IMR-90 (cell line): ENCODE results near the gene KCNQ1. TPM values are rescaled to one million over a fixed set of nuclear protein-coding genes. Genes with fewer than 3 reads are reported as not detected.

Source experiments
- ATAC-seq: fragments of 200-7000 bp; cut with Tn5 transposase; 2 replicates; pipeline ENCODE4 v1.9.1; 2020; ENCODE audit warnings: low read depth, mild to moderate bottlenecking, moderate library complexity
- BruUV-seq: library from RNA; stranded (reverse); fragments of 400-500 nt; replicated peaks from 2 replicates; lab custom pipeline; 2021; lab: Mats Ljungman, UMichigan
- CTCF ChIA-PET: fragments of 300-600 bp; formaldehyde crosslinking; extraction: SDS; loops from one replicate; lab custom pipeline; 2021; ENCODE audit warnings: antibody characterized with exemption; lab: Yijun Ruan, JAX
- POLR2A ChIA-PET: fragments of 300-600 bp; sonication (Branson Sonifier 250); formaldehyde crosslinking; loops from one replicate; lab custom pipeline; 2022; ENCODE audit warnings: antibody characterized with exemption; ENCODE audit not compliant: unreplicated experiment; lab: Charles Lee
- DNase-seq: peaks from one replicate; pipeline ENCODE4 v3.0.0; 2013
- H2AFZ ChIP-seq: replicated peaks from 2 replicates; pipeline ENCODE3; 2013; ENCODE audit warnings: low read length, mild to moderate bottlenecking; ENCODE audit not compliant: poor library complexity
- H2AK5ac ChIP-seq: 2 replicates; pipeline ENCODE4 v1.6.1; 2013; ENCODE audit warnings: low read depth, low read length, inconsistent platforms
- H2AK9ac ChIP-seq: replicated peaks from 2 replicates; pipeline ENCODE3; 2013; ENCODE audit warnings: mild to moderate bottlenecking, low read depth, low read length, moderate library complexity; ENCODE audit not compliant: poor library complexity
- H2BK120ac ChIP-seq: 2 replicates; pipeline ENCODE4 v1.6.1; 2013; ENCODE audit warnings: low read depth, low read length, inconsistent platforms
- H2BK15ac ChIP-seq: 3 replicates; pipeline ENCODE4 v1.6.1; 2013; ENCODE audit warnings: low read depth, low read length, inconsistent platforms
- H2BK20ac ChIP-seq: 2 replicates; pipeline ENCODE4 v1.6.1; 2013; ENCODE audit warnings: low read depth, mild to moderate bottlenecking, inconsistent platforms, low read length, moderate library complexity
- H2BK5ac ChIP-seq: 2 replicates; pipeline ENCODE4 v1.6.1; 2013; ENCODE audit warnings: mild to moderate bottlenecking, low read depth, low read length, inconsistent platforms; ENCODE audit not compliant: poor library complexity, severe bottlenecking
- H3K14ac ChIP-seq: replicated peaks from 2 replicates; pipeline ENCODE4 v1.6.1; 2013; ENCODE audit warnings: low read depth, low read length, inconsistent platforms
- H3K18ac ChIP-seq: 2 replicates; pipeline ENCODE4 v1.6.1; 2013; ENCODE audit warnings: low read depth, low read length, control low read depth
- H3K23ac ChIP-seq: 2 replicates; pipeline ENCODE4 v1.6.1; 2013; ENCODE audit warnings: low read depth, low read length, inconsistent platforms
- H3K27ac ChIP-seq: 2 replicates; pipeline ENCODE4 v1.5.1; 2013; ENCODE audit warnings: mild to moderate bottlenecking, control low read depth, low read length; ENCODE audit not compliant: insufficient read depth
- H3K27me3 ChIP-seq: 2 replicates; pipeline ENCODE4 v1.6.1; 2013; ENCODE audit warnings: low read length; ENCODE audit not compliant: control insufficient read depth, insufficient read depth
- H3K36me3 ChIP-seq: 2 replicates; pipeline ENCODE4 v1.6.1; 2013; ENCODE audit warnings: low read length, mixed read lengths; ENCODE audit not compliant: control insufficient read depth, insufficient read depth
- H3K4ac ChIP-seq: 2 replicates; pipeline ENCODE4 v1.6.1; 2013; ENCODE audit warnings: low read depth, low read length, inconsistent platforms
- H3K4me1 ChIP-seq: 2 replicates; pipeline ENCODE4 v1.6.1; 2013; ENCODE audit warnings: low read length, mixed read lengths; ENCODE audit not compliant: control insufficient read depth, insufficient read depth
- H3K4me2 ChIP-seq: 2 replicates; pipeline ENCODE4 v1.6.1; 2013; ENCODE audit warnings: low read depth, mild to moderate bottlenecking, control low read depth, low read length, moderate library complexity
- H3K4me3 ChIP-seq: 2 replicates; pipeline ENCODE4 v1.5.1; 2013; ENCODE audit warnings: low read depth, mild to moderate bottlenecking, control low read depth, low read length, moderate library complexity; ENCODE audit not compliant: insufficient read depth
- H3K56ac ChIP-seq: 2 replicates; pipeline ENCODE4 v1.6.1; 2013; ENCODE audit warnings: low read length, inconsistent platforms; ENCODE audit not compliant: insufficient read depth; ENCODE audit errors: extremely low read depth
- H3K79me1 ChIP-seq, 2 experiments: 2 replicates each; pipeline ENCODE4 v1.6.1; 2013; ENCODE audit warnings: low read length in 2 of 2, inconsistent platforms in 1 of 2, low read depth in 1 of 2
- H3K9ac ChIP-seq: 2 replicates; pipeline ENCODE4 v1.6.1; 2013; ENCODE audit warnings: low read depth, low read length, control low read depth
- H3K9me1 ChIP-seq: 2 replicates; pipeline ENCODE4 v1.6.1; 2013; ENCODE audit warnings: low read length, inconsistent platforms; ENCODE audit not compliant: insufficient read depth
- H3K9me3 ChIP-seq: 2 replicates; pipeline ENCODE4 v1.6.1; 2013; ENCODE audit warnings: low read length; ENCODE audit not compliant: control insufficient read depth, insufficient read depth
- H4K20me1 ChIP-seq: 2 replicates; pipeline ENCODE4 v1.6.1; 2013; ENCODE audit warnings: low read length, inconsistent platforms; ENCODE audit not compliant: insufficient read depth
- H4K5ac ChIP-seq: 2 replicates; pipeline ENCODE4 v1.6.1; 2013; ENCODE audit warnings: mild to moderate bottlenecking, low read depth, low read length, control low read depth
- H4K8ac ChIP-seq, 2 experiments: 2 replicates each; pipeline ENCODE4 v1.6.1; 2013; ENCODE audit warnings: low read depth in 2 of 2, low read length in 2 of 2, control low read depth in 1 of 2, inconsistent platforms in 1 of 2
- H4K91ac ChIP-seq: 2 replicates; pipeline ENCODE4 v1.6.1; 2013; ENCODE audit warnings: low read depth, low read length, inconsistent platforms; ENCODE audit not compliant: insufficient read depth
- BHLHE40 ChIP-seq: fragments of 150-350 bp; IDR thresholded peaks from 2 replicates; pipeline ENCODE4 v1.6.1; 2016; ENCODE audit warnings: mild to moderate bottlenecking, low read depth, low read length
- CEBPB ChIP-seq: IDR thresholded peaks from 2 replicates; pipeline ENCODE4 v1.6.1; 2012; ENCODE audit warnings: low read depth, low read length, improper control_type of control experiment
- CHD1 ChIP-seq: IDR thresholded peaks from 2 replicates; pipeline ENCODE4 v1.6.1; 2012; ENCODE audit warnings: low read depth, low read length, improper control_type of control experiment
- CTCF ChIP-seq: conservative IDR thresholded peaks from 2 replicates; pipeline ENCODE4 v1.5.1; 2012; ENCODE audit warnings: mild to moderate bottlenecking, low read depth, low read length, improper control_type of control experiment
- ELK1 ChIP-seq: fragments of 150-350 bp; IDR thresholded peaks from 2 replicates; pipeline ENCODE4 v1.6.1; 2016; ENCODE audit warnings: low read depth, mild to moderate bottlenecking, low read length, moderate library complexity, borderline replicate concordance
- FOS ChIP-seq: fragments of 150-350 bp; IDR thresholded peaks from 2 replicates; pipeline ENCODE4 v1.6.1; 2016; ENCODE audit warnings: low read depth, low read length
- MAFK ChIP-seq: IDR thresholded peaks from 2 replicates; pipeline ENCODE4 v1.6.1; 2012; ENCODE audit warnings: low read depth, low read length, improper control_type of control experiment
- MAZ ChIP-seq: IDR thresholded peaks from 2 replicates; pipeline ENCODE4 v1.6.1; 2012; ENCODE audit warnings: low read depth, mild to moderate bottlenecking, low read length, improper control_type of control experiment, moderate library complexity, borderline replicate concordance
- MXI1 ChIP-seq: IDR thresholded peaks from 2 replicates; pipeline ENCODE4 v1.6.1; 2012; ENCODE audit warnings: low read depth, mild to moderate bottlenecking, low read length, moderate library complexity, borderline replicate concordance
- NFE2L2 ChIP-seq: fragments of 150-350 bp; IDR thresholded peaks from 2 replicates; pipeline ENCODE4 v1.6.1; 2016; ENCODE audit warnings: low read depth, mild to moderate bottlenecking, low read length
- POLR2A ChIP-seq: IDR thresholded peaks from 2 replicates; pipeline ENCODE4 v1.6.1; 2012; ENCODE audit warnings: mild to moderate bottlenecking, low read depth, low read length
- RAD21 ChIP-seq: IDR thresholded peaks from 2 replicates; pipeline ENCODE4 v1.6.1; 2012; ENCODE audit warnings: low read length, improper control_type of control experiment
- RCOR1 ChIP-seq: IDR thresholded peaks from 2 replicates; pipeline ENCODE4 v1.6.1; 2012; ENCODE audit warnings: mild to moderate bottlenecking, low read length, improper control_type of control experiment; ENCODE audit not compliant: insufficient replicate concordance
- RFX5 ChIP-seq: IDR thresholded peaks from 2 replicates; pipeline ENCODE4 v1.8.0; 2012; ENCODE audit warnings: low read depth, mild to moderate bottlenecking, low read length, moderate library complexity
- SMC3 ChIP-seq: fragments of 150-350 bp; IDR thresholded peaks from 2 replicates; pipeline ENCODE4 v1.6.1; 2016; ENCODE audit warnings: low read depth, mild to moderate bottlenecking, antibody characterized with exemption, low read length, moderate library complexity
- WGBS, 2 experiments: methylation state at CpG; one replicate each; pipeline versions ENCODE4 v1.1.5 to v1.1.7; 2013; ENCODE audit warnings: missing lambda C conversion rate in 2 of 2; ENCODE audit not compliant: insufficient read length in 1 of 2; ENCODE audit errors: extremely low coverage in 2 of 2; 5-methylcytosine and 5-hydroxymethylcytosine counted together
- dilution Hi-C: fragments of 300-500 bp; cut with HindIII; formaldehyde crosslinking; loops from one replicate; pipeline ENCODE4 v1.14.3; 2018; ENCODE audit warnings: low sequenced_read_pairs; ENCODE audit not compliant: unreplicated experiment
- in situ Hi-C: fragments of 300-500 bp; cut with MboI; formaldehyde crosslinking; loops from 3 replicates; pipeline ENCODE4 v1.14.3; 2019; ENCODE audit warnings: low sequenced_read_pairs, inconsistent platforms, mixed read lengths
- intact Hi-C: fragments of 100-400 bp; cut with micrococcal nuclease; formaldehyde crosslinking; loops from 2 replicates; pipeline ENCODE4 v1.10.0; 2022
- polyA plus RNA-seq, 3 experiments: library from polyadenylated mRNA; depleted of rRNA; stranded (reverse); fragments of >200 nt; gene quantifications; 2 replicates each; pipeline ENCODE4 v1.2.3, GENCODE V29; 2012; ENCODE audit warnings: low replicate concordance in 1 of 3
- total RNA-seq: library from RNA; depleted of rRNA; stranded (reverse); fragments of >200 nt; gene quantifications from 2 replicates; pipeline ENCODE4 v1.2.3, GENCODE V29; 2012
- TF ChIP-seq, protein P1 (sequence below): fragments of 150-350 bp; IDR thresholded peaks from 2 replicates; pipeline ENCODE4 v1.6.1; 2017; ENCODE audit warnings: mild to moderate bottlenecking, antibody characterized with exemption, low read length, low read depth

Gene KCNQ1
- total and polyA plus RNA-seq, 2 of the 4 experiments (the other 2 are of a cell fraction) = 0.07 TPM; not detected in 1

DNA sequence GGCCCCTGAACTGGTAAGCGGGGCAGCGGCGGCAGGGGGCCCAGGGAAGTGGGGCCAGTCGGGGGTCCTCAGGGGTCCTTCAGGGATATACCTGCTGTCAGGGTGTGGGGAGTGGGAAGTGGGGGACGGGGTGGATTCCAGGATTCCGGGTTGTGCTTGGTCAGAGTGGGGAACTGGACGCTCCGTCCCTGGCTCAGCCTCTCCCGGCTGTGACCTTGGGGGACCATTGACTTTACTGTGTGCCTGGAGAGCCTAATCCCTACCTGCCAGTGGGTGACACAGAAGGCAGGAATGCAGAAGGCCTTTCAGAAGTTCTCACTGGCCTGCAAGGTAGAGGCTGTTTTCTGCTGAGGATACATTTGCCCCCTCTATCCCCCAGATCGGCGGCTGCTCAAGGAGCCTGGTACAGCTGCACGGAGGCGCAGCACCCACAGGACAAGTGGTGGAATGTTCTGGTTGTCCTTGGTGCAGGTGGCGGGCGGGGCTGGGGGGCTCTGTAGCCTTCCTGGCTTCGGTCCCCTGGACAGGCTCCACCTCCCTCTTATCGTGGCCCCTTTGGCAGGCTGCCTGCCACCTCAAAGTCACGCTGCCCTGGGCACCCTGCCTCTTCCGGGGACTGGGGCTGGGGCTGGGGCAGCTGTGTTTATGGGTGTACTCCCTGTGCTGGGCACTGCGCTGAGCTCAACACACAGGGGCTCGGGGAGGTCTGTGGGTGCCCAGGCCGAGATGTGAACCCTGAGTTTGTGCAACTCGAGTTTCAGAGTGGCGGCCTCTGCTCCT lies 18.4 kb downstream of the KCNQ1 start:
- Histone ChIP-seq H2BK5ac (no peak overlapping the region), H3K14ac (no peak overlapping the region), H3K4ac (no peak overlapping the region), H3K4me1 (no peaks in the 10 kb centered on the region), H3K4me3 (no peak overlapping the region), H3K27ac (no peak overlapping the region), H2AFZ (no peak overlapping the region), H2BK120ac (no peak overlapping the region), H3K79me1 (no peaks in the 10 kb centered on the region), H2AK5ac (no peak overlapping the region), H3K36me3 (no peaks in the 10 kb centered on the region), H2BK20ac (no peak overlapping the region), H4K20me1 (no peaks in the 10 kb centered on the region), H3K9me3 (no peaks in the 10 kb centered on the region), H3K18ac (no peak overlapping the region), H3K56ac (no peak overlapping the region), H3K9me1 (no peaks in the 10 kb centered on the region), H4K91ac (no peak overlapping the region), H4K5ac (no peak overlapping the region), H3K9ac (no peak overlapping the region), H2AK9ac (no peak overlapping the region), H3K4me2 (no peak overlapping the region), H4K8ac (no peak overlapping the region), H2BK15ac (no peak overlapping the region), H3K23ac (no peak overlapping the region), H3K27me3 (peaks cover 45% of the 10 kb centered on the region)
- in situ Hi-C loops = no loop called here
- ChIA-PET POLR2A (no interaction called here), CTCF (no interaction called here)
- dilution Hi-C loops = no loop called here
- DNase-seq (no peak), ATAC-seq (no peak)
- no TSS peak for BruUV-seq
- WGBS, 2 experiments = 40% methylated on average over 1 of the region's 24 CpGs; no CpG with 5 or more reads in 1 of the 2 experiments
- intact Hi-C loops = no loop called here
- no peak for TF ChIP-seq ELK1
- TF ChIP-seq RAD21 = no peak
- no peak for TF ChIP-seq RCOR1
- no peak for TF ChIP-seq BHLHE40
- no peak for TF ChIP-seq MXI1
- TF ChIP-seq, protein P1, sequence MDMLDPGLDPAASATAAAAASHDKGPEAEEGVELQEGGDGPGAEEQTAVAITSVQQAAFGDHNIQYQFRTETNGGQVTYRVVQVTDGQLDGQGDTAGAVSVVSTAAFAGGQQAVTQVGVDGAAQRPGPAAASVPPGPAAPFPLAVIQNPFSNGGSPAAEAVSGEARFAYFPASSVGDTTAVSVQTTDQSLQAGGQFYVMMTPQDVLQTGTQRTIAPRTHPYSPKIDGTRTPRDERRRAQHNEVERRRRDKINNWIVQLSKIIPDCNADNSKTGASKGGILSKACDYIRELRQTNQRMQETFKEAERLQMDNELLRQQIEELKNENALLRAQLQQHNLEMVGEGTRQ = no peak
- TF ChIP-seq POLR2A = no peak
- TF ChIP-seq MAFK = no peak
- no peak for TF ChIP-seq FOS
- TF ChIP-seq CEBPB = no peak
- no peak for TF ChIP-seq CTCF
- no peak for TF ChIP-seq MAZ
- TF ChIP-seq CHD1 = no peak
- no peak for TF ChIP-seq RFX5
- no peak for TF ChIP-seq SMC3
- TF ChIP-seq NFE2L2 = no peak
